ENCODE results near the gene SLC7A6.
"Not testable (repeated sequence)": the region's sequence is repeated elsewhere in the genome, so short reads cannot be mapped to it uniquely, and the experiment has no call there.

SLC7A6 gene

DNA sequence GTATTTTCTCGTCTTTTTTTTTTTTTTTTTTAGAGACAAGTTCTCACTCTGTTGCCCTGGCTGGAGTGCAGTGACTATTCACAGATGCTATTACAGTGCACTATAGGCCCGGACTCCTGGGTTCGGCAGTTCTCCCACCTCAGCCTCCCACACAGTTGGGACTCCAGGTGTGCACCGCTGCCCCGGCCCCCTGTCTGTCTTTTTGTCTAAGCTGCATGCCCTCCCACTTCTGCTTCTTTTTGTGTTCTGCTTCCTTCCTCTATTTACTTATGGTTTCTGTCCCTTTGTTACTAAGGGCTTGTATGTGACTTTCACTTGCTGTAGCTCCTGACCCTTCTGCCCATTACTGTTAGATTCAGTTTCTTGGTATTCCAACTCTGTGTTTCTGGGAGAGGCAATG, 20.5 kb downstream of the SLC7A6 start:
- DNase-seq: no peak

DNA sequence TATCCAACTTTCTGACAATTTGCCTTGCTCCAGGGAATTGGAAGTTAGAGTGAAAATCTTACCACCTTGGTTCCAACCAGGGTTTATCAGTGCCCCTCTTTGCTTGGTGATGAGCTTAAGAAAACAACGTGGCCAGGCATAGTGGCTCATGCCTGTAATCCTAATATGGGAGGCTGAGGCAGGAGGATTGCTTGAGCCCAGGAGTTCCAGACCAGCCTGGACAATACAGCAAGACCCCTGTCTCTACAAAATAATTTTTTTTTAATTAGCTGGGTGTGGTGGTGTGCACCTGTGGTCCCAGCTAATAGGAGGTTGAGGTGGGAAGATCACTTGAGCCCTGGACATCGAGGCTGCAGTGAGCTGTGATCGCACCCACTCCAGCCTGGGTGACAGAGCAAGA, 21.4 kb downstream of the SLC7A6 start:
- no peak for DNase-seq

DNA sequence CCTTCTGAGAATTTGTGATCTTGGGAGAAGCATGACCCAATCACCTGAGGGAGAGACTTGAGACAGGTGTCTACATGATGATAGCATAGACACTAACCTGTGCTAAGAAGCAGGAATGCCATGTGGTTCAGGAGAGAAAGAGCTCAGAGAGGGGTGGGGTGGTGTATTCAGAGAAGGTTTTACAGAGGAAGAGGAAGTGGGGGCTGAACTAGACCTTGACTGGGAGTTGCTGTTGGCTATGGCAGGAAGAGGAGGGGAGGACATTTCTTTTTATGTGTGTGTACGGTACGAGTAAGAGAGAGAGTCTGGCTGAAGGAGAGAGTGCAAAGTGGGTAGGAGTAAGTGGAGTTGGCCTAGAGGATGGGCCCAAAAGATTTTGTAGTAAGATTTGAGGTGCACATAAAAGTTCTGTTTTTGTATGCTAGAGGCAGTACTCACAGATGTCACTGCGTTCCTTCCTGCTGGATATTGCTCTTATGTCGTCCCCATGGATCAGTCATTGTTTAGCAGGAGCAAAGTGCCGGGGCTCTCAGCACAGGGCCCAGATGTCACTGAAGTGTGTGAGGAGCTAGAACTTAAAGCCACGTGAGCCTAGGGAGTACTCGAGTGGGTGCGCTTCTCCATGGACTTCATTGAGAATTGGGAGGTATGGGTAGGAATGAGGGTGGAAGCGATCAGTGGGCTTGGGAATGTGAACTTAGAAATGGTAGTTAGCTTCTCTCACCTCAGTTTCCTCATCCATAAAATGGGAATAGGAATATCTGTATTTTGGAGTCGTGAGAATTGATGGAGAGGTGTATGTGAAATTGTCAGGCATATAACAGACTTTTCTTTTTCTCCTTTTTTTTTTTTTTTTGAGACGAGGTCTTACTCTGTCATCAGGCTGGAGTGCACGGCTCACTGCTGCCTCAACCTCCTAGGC, 22.1 kb downstream of the SLC7A6 start:
- DNase-seq: no peak

DNA sequence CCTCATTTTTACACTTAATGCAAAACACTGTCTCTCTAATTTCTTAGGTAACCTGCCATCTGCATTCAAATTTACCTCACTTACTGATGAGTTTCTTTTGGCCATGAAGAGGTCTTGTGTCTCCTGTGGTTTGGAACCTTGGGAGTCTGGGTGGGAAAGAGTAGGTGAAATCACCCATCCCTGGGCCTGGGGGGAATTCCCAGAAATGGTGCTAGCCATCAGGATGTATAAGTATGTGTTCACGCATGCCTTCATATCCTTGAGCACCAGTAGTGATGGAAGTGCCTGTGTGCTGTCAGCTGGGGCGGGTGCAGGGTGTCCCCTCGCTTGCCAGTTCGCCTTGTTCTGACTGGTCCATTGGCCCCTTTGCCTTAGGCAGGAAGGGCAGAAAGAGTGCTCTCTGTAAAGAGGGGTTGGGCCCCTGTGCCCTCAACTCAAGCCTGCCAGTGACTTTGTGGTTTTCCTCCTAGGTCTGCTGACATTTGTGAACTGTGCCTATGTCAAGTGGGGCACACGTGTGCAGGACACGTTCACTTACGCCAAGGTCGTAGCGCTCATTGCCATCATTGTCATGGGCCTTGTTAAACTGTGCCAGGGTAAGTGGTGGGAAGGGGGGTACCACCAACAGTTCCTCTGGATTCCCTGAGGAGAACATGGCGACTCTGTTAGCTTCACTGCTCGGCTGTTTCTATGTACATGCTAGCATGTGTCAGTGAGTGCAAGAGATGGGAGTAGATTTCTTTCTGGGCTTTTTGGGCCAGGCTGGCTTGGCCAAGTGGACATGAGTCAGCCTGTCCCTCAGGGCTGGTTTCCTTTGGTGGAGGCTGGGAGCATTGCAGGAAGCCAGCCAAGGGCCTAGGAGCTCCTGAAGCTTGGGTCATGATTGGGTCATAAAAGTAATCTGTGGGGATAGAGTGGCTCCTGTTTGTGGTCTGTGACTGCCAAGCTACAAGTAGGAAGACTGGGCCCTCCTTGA, 23.2 kb downstream of the SLC7A6 start:
- peak; percentile 27 for DNase-seq

DNA sequence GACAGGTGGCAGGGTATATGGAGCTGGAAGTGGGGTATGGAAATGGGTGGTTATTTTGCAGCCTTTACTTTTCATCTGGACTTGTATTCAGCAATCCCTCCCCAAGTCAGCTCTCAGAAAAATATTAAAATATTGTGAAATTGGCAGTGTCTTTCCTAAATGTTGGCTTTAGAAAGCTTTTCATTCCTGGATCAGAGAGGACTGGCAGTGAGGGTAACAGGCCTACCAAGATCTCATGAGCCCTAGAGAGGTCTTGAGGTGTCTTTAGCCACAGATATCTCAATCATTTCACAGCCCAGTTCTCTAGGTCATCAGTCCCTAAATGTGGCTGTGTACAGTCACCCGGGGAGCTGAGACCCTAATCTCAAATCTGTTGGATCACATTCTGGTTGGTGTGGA, 23.9 kb downstream of the SLC7A6 start:
- no peak for DNase-seq

DNA sequence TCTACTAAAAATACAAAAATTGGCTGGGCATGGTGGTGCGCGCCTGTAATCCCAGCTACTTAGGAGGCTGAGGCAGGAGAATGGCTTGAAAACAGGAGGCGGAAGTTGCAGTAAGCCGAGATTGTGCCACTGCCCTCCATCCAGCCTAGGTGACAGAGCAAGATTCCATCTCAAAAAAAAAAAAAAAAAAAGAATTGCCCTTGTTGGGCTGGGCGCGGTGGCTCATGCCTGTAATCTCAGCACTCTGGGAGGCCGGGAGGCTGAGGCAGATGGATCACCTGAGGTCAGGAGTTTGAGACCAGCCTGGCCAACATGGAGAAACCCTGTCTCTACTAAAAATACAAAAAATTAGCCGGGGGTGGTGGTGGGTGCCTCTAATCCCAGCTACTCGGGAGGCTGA, 24.5 kb downstream of the SLC7A6 start:
- not testable (repeated sequence) for DNase-seq

DNA sequence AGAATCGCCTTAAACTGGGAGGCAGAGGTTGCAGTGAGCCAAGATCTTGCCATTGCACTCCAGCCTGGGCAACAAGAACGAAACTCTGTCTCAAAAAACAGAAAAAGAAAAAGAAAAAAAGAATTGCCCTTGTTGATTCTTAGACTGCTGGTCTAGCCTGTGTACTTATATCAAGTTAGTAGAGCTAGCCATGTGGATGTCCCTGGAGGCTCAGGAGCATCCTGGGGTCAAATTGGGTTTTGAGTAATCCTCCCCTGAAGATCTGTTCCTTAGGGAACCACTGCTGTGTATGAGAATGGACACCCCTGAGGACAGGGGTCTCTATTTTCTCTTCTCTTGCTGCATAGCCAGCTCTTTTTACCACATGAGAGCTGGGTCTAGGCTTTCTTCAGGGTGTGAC, 24.9 kb downstream of the SLC7A6 start:
- no peak for DNase-seq

DNA sequence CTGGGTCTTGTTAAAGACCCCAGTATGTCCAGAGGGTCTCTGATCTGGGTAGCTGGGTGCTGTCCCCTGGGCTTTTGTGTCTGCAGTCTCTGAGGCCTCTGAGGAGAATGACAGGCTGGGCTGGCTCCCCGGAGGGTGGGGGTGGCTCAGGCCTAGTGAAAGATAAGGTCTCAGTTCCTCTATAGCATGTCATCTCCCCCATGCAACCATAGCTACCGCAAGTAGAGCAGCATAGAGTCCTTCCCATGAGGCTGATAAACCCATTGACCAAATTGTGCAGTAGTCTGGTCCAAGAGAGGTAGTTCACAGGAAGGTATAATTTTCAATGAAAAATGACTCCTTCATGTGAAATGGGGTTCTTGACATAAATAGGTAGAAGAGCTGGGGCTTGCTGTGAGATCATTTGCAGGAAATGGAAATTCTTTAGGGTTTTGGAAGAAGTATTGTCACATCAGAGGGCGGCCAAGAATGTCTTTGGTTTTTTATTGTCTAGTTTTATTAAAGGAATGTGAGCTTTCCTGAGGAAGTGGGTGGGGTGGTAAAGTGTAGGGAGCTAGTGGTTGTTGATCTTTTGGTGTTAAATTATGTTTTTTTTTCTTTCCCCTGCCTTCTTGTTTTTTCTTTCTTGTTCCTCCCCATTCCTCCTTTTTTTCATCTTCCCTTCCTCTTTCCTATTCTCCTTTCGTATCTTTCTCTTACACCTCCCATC, 25.4 kb downstream of the SLC7A6 start:
- peak; percentile 60 for DNase-seq

DNA sequence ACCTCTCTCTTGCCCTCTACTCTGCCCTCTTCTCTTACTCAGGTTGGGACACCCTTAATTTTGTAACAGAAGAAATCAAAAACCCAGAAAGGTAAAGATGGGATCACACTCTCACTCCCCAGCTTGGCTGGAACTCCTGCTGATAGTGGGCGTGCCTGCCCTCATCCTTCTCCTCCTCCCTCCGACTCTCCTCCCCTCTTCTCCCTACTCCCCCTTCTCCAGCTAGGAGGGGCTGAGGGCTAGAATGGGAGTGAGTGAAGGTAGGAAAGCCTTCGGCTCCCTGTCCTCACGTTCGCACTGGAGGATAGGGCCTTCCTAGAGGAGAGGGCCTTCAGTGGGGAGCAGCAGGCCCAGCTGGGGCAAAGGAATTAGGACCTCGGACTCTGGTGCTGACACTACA, 26.1 kb downstream of the SLC7A6 start:
- no peak for DNase-seq

DNA sequence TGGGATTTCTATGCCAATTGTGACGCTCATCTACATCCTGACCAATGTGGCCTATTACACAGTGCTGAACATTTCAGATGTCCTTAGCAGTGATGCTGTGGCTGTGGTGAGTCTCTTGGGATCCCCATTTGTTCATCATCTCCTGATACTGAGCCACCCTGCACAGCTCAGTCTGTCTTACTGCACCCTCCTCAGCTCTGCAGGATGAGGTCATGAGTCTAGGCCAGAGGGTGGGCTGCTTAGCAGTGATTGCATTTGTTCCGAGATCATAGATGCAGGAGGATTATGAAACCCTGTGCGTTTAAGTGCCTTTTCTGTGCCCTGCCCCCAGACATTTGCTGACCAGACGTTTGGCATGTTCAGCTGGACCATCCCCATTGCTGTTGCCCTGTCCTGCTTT, 26.9 kb downstream of the SLC7A6 start:
- no peak for DNase-seq

DNA sequence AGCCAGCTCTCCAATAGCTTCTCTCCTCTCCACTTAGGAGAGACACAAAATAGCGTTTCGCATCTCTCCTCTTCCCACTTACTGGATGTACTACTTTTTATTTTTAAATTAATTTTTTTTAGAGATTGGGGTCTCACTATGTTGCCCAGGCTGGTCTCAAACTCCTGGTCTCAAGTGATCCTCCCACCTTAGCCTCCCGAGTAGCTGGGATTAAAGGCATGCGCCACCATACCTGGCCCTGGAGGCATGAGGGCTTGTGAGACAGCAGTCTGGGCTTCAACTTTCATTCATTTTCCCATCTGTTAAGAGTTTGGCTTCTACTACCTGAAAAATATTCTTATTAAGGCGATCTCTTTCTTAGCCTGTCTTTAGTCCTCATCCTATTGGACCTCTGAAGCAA, 28.1 kb downstream of the SLC7A6 start:
- no peak for DNase-seq

DNA sequence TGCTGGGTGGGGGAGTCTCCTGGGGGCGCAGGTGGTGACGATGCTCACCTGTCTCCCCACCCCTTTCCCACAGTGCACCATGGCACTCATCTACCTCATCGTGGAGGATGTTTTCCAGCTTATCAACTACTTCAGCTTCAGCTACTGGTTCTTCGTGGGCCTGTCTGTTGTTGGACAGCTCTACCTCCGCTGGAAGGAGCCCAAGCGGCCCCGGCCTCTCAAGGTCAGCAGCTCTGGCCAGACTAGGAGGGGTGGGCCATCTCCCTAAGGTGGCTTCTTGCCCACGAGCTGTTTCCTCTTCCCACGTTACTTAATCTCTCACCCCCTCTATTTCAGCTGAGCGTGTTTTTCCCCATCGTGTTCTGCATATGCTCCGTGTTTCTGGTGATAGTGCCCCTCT, 32.0 kb downstream of the SLC7A6 start:
- no peak for DNase-seq

DNA sequence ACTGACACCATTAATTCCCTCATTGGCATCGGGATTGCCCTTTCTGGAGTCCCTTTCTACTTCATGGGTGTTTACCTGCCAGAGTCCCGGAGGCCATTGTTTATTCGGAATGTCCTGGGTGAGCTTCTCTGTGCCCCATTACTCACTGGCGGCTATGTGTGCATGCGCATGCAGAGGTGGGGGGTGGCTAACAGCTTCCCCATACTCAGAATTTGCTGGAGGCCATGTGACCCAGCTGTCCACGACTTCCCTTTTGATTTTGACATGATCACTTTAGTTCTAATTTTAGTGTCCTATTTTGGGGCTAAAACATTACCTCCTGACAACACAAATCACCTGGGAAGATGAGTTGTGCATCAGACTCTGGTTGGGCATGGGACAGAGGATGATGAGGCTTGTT, 32.4 kb downstream of the SLC7A6 start:
- no peak for DNase-seq

DNA sequence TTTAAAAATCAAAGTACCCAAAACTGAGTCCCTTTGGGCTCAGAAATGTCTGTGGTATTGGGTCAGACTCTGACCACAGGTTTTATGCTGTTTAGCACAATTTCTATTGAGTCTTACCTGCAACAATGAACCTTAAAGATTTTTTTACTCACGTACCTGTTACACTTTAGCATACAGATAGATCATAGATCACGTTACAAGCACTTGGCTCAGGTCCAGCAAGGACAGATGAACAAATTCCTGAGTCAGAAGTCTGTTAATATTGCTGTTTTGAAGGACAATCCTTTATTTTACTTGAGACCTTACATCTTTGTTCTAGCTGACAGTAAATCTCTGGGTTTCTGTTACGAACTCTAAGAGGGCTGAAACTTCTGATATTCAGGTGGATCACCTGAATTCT, 33.6 kb downstream of the SLC7A6 start:
- no peak for DNase-seq

DNA sequence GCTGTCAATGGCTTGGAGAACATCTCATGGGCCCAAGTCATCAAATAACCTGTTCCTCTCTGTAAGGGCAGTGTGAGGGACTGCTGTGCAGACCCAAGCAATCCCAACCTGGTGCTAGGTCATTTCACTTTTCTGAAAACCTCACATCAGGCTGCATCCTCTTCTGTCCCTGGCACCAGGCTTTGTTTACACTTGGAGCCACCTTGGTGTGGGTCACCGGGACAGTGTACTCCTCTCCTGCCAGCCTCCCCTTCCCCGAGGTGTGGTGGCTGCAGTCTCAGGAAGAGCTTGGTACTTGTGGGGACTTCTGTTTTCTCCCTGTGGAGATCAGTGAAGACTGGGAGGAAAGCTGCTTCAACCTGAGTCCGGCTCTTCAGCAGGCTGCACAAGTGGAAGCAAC, 34.0 kb downstream of the SLC7A6 start:
- no peak for DNase-seq

DNA sequence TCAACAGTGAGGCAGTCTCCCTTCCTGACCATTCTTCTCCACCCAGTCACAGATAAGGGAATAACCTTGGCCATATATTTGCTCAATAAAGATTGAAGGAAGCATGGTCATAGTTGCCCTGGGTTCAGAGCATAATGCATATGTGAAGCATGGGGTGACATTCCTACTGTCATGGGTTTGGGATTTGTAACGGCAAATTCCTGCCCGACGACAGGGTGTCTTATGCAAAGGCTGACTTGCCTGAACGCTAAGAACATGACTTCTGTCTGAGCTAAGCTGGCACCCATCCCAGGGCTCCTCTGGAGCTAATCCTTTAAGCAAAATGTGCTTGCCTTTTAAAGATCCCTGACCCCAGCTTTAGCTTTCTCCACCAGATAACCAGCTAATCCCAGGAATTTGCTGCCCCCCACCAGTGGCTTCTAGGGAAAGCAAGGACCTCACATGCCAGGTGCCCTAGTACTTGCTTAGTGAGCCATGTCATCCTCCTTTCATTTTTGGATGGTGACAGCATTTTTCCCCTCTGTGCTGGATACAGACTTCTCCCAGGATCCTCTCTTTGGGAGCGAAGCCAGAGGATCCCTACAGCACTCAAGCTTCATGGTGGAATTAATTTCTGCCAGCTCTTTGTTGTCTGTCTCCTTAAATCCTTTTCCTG, 34.7 kb downstream of the SLC7A6 start:
- no peak for DNase-seq

DNA sequence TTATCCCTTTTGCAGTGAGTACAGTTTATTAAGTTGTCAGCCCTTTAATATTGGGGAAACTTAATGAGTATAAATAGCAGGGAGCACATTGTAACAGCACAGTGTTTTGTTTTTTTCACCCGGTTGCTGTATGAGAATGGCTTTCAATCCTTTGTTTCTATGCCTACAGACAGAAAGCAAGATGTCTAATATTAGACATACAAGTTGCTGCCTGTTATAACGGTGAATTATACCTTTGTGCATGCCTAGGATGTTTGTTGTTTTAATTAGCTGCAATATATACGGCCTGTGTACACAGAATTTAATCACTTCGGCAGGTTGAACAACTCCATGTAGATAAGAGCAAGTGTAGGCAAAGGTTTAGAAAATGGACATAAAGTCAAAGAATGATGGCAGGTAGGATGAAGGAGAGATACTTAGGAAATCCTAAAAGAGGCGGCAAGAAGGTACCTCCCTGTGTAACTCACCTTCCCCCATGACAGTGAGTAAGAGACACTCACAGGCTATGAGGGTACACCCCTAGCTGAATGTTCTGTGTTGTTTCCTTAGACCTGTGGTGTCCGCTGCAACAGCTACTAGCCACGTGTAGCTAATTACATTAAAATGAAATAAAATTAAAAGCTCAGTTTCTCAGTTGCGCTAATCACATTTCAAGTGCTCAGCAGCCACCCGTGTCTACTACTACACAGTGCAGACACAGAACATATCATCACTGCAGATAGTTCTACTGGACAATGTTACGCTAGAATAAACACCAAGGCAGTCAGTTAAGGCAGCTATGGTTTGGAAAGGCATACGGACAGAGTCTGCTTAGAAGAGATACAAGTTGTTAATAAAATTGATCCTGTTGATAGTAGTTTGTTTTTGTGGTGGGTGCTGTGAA, 35.5 kb downstream of the SLC7A6 start:
- DNase-seq: no peak

DNA sequence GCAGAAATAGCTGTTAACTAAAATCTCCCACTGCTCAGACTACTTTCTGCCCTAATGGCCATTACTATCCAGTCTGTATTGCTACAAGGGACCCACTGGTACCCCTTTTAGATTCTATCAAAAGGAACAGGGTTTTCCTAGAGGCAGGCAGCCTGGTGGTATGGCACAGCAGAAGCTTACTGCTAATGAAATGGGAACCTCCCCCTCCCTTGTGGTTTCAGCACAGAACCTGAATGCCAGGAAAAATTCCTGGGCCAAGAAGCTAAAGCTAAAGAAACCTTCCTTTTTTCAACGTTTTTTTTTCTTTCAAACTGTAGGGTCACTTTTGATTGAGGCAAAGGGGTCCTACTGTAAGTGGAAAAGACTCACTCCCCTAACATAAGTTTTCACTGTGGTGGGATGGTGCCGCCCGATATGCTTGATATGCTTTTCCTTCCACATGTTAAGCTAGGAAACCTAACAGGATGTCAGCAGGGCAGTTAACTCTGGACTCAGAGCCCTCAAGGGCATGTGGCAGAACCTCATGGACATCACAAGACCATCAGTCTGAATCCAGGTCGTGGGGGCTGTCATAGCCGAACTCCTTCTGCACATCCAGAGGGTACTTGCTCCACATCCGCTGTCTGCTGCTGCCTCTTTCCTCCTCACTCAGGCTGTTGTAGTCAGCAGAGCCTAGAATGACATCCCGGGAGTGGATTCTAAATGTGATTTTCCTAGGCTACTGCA, 36.6 kb downstream of the SLC7A6 start:
- no peak for DNase-seq

DNA sequence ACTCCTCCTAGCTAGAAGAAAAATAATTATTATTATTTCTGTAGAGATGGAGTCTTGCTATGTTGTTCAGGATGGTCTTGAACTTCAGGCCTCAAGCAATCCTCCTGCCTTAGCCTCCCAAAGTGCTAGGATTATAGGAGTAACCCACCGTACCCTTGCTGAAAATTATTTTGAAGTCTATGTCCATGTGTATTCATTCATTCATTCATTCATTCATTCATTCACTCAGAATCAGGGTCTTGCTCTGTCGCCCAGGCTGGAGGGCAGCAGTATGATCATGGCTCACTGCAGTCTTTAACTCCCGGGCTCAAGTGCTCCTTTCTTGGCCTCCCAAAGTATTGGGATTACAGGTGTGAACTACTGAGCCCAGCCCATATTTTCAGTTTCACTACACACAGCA, 42.3 kb downstream of the SLC7A6 start:
- DNase-seq: no peak

DNA sequence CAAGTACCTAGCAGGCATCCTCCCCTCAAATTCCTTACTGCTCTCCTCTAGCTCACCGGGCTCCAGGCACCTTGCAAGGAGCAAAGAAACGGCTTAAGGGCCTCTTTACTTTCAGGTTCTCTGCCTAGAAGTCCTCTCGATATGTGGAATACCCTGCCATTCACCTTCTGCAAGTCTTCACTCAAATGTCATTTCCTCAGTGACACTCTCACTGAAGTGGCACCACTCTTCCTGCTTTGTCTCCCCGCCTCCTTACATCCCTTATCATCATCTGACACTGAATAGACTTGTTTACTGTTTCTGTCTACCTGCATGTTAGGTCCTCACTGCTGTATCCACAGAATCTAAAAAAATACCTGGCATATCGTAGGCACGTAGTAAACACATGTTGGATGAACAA, 45.5 kb downstream of the SLC7A6 start:
- DNase-seq: no peak

DNA sequence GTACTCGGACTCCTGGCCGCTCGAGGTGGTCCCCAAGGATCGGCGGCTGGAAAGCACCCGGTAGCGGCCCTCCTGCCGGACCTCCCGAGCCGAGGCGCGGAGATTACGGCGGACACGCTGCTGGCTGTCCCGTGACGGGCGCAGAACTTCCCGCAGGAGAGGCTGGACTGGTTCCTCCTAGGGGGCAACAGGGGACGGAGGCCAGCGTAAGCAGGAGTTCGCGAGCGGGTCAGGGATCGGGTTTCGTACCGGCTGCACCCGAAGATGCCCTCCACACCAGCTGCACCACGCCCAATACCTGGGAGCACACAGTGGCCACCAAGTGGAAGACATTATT, 46.1 kb downstream of the SLC7A6 start:
- no peak for DNase-seq
